HCT116 (cell line): ENCODE results near the gene LCT. TPM values are rescaled to one million over a fixed set of nuclear protein-coding genes. Genes with fewer than 3 reads are reported as not detected.

Experiments
- ATAC-seq: fragments of 200-7000 bp; cut with Tn5 transposase; 2 replicates; pipeline ENCODE4 v1.9.1; 2020; ENCODE audit warnings: mild to moderate bottlenecking, moderate library complexity
- BruUV-seq: library from RNA; stranded (reverse); fragments of 400-500 nt; replicated peaks from 2 replicates; lab custom pipeline; 2021; lab: Mats Ljungman, UMichigan
- CTCF ChIA-PET: fragments of 300-600 bp; sonication (Branson Sonifier 250); formaldehyde crosslinking; loops from one replicate; lab custom pipeline; 2021; ENCODE audit warnings: antibody characterized with exemption; lab: Charles Lee
- POLR2A ChIA-PET: fragments of 300-600, 350-600 bp; sonication (Branson Sonifier 250); formaldehyde crosslinking; loops from one replicate; lab custom pipeline; 2021; ENCODE audit warnings: antibody characterized with exemption; lab: Charles Lee
- RAD21 ChIA-PET, 2 experiments: fragments of 300-600 bp; sonication (Branson Sonifier 250); formaldehyde crosslinking; loops; one replicate each; lab custom pipeline; 2023; ENCODE audit warnings: low total read pairs in 2 of 2; ENCODE audit not compliant: uncharacterized antibody in 2 of 2, unreplicated experiment in 2 of 2, low non-redundant PET in 1 of 2; lab: Charles Lee
- DNase-seq: peaks from one replicate; pipeline ENCODE4 v3.0.0-alpha.2; 2010; ENCODE audit warnings: low read depth, low spot score
- H2AFZ ChIP-seq: fragments of 200-600 bp; shearing (Covaris generic), sonication (generic); 2 replicates; pipeline ENCODE4 v1.6.1; 2017; ENCODE audit warnings: low read depth, mixed run types, mixed read lengths, antibody characterized with exemption, low read length; ENCODE audit not compliant: poor library complexity, severe bottlenecking
- H3K27ac ChIP-seq: 2 replicates; pipeline ENCODE4 v1.5.1; 2012; ENCODE audit warnings: low read depth, low read length
- H3K27me3 ChIP-seq: fragments of 200-600 bp; sonication (generic); 2 replicates; pipeline ENCODE4 v1.6.1; 2016; ENCODE audit warnings: mixed run types, low read length, mixed read lengths; ENCODE audit not compliant: insufficient read depth
- H3K36me3 ChIP-seq, 2 experiments: fragments of 200-500 bp in 1 of 2; fragments of 200-600 bp in 1 of 2; sonication (Bioruptor generic) in 1 of 2; sonication (generic) in 1 of 2; 2 replicates each; pipeline versions ENCODE4 v1.5.1 to v1.6.1; 2014 to 2016; ENCODE audit warnings: low read length in 2 of 2, inconsistent platforms in 1 of 2, mixed read lengths in 1 of 2, mixed run types in 1 of 2; ENCODE audit not compliant: insufficient read depth in 2 of 2, control insufficient read depth in 1 of 2
- H3K4me1 ChIP-seq, 2 experiments: fragments of 200-600 bp in 1 of 2; sonication (generic) in 1 of 2; 2 replicates each; pipeline versions ENCODE4 v1.5.1 to v1.6.1; 2012 to 2017; ENCODE audit warnings: low read length in 2 of 2, inconsistent platforms in 1 of 2, mild to moderate bottlenecking in 1 of 2, mixed read lengths in 1 of 2, mixed run types in 1 of 2, moderate library complexity in 1 of 2; ENCODE audit not compliant: insufficient read depth in 2 of 2, control insufficient read depth in 1 of 2
- H3K4me2 ChIP-seq: fragments of 200-600 bp; sonication (generic); 2 replicates; pipeline ENCODE4 v1.6.1; 2017; ENCODE audit warnings: mixed run types, low read length, mixed read lengths
- H3K4me3 ChIP-seq, 2 experiments: fragments of 200-600 bp in 1 of 2; sonication (generic) in 1 of 2; replicated peaks in 1 of 2; 2 replicates each; pipeline ENCODE4 v1.5.1; 2011 to 2016; ENCODE audit warnings: low read length in 2 of 2, control low read depth in 1 of 2, low read depth in 1 of 2, mild to moderate bottlenecking in 1 of 2, mixed read lengths in 1 of 2, mixed run types in 1 of 2
- H3K79me2 ChIP-seq: fragments of 200-600 bp; sonication (generic); 2 replicates; pipeline ENCODE4 v1.6.1; 2017; ENCODE audit warnings: mild to moderate bottlenecking, mixed run types, low read length, moderate library complexity, mixed read lengths; ENCODE audit not compliant: insufficient read depth
- H3K9ac ChIP-seq: fragments of 200-600 bp; sonication (generic); 2 replicates; pipeline ENCODE4 v1.6.1; 2016; ENCODE audit warnings: low read length, mixed read lengths
- H3K9me2 ChIP-seq: fragments of 200-600 bp; sonication (generic), shearing (Covaris generic); 2 replicates; pipeline ENCODE4 v1.6.1; 2017; ENCODE audit warnings: mixed run types, mild to moderate bottlenecking, moderate library complexity; ENCODE audit not compliant: insufficient read depth
- H3K9me3 ChIP-seq, 2 experiments: fragments of 200-500 bp in 1 of 2; fragments of 200-600 bp in 1 of 2; sonication (Bioruptor generic) in 1 of 2; sonication (generic) in 1 of 2; 2 replicates each; pipeline ENCODE4 v1.6.1; 2014 to 2017; ENCODE audit warnings: low read length in 2 of 2, mixed read lengths in 2 of 2, inconsistent platforms in 1 of 2, low read depth in 1 of 2, mild to moderate bottlenecking in 1 of 2, mixed run types in 1 of 2, moderate library complexity in 1 of 2; ENCODE audit not compliant: control insufficient read depth in 1 of 2, insufficient read depth in 1 of 2
- H4K20me1 ChIP-seq: fragments of 200-600 bp; sonication (generic), shearing (Covaris generic); 2 replicates; pipeline ENCODE4 v1.6.1; 2017; ENCODE audit warnings: mixed run types, mild to moderate bottlenecking, moderate library complexity; ENCODE audit not compliant: insufficient read depth
- ATF3 ChIP-seq: IDR thresholded peaks from 2 replicates; pipeline ENCODE4 v1.6.1; 2012
- CTCF ChIP-seq, 3 experiments: fragments of 200-600 bp in 1 of 3; sonication (generic) in 1 of 3; IDR thresholded peaks in 2 of 3; conservative IDR thresholded peaks in 1 of 3; 2 replicates each; pipeline ENCODE4 v1.5.1; 2012 to 2017; ENCODE audit warnings: low read depth in 2 of 3, low read length in 2 of 3, antibody characterized with exemption in 1 of 3, borderline replicate concordance in 1 of 3, control low read depth in 1 of 3, mild to moderate bottlenecking in 1 of 3, mixed read lengths in 1 of 3, mixed run types in 1 of 3, moderate library complexity in 1 of 3; ENCODE audit not compliant: insufficient read depth in 1 of 3
- EGR1 ChIP-seq: IDR thresholded peaks from 2 replicates; pipeline ENCODE4 v1.6.1; 2012; ENCODE audit warnings: low read depth
- ELF1 ChIP-seq: IDR thresholded peaks from 2 replicates; pipeline ENCODE4 v1.6.1; 2012; ENCODE audit warnings: low read depth, borderline replicate concordance
- EZH2 ChIP-seq: fragments of 200-600 bp; sonication (generic); IDR thresholded peaks from 2 replicates; pipeline ENCODE4 v1.6.1; 2017; ENCODE audit warnings: antibody characterized with exemption, mixed run types
- JUND ChIP-seq: IDR thresholded peaks from 2 replicates; pipeline ENCODE4 v1.6.1; 2012
- POLR2A ChIP-seq: IDR thresholded peaks from 2 replicates; pipeline ENCODE4 v1.7.0; 2011; ENCODE audit warnings: borderline replicate concordance; ENCODE audit not compliant: insufficient read depth, insufficient read length; ENCODE audit errors: extremely low read depth
- POLR2AphosphoS5 ChIP-seq: IDR thresholded peaks from 2 replicates; pipeline ENCODE4 v1.6.1; 2011; ENCODE audit warnings: mild to moderate bottlenecking, low read depth, low read length, moderate library complexity
- RAD21 ChIP-seq: IDR thresholded peaks from 2 replicates; pipeline ENCODE4 v1.6.1; 2012; ENCODE audit warnings: low read depth, mild to moderate bottlenecking
- REST ChIP-seq: IDR thresholded peaks from 2 replicates; pipeline ENCODE4 v1.6.1; 2012; ENCODE audit warnings: low read depth
- SIN3A ChIP-seq: IDR thresholded peaks from 2 replicates; pipeline ENCODE4 v1.6.1; 2012; ENCODE audit warnings: low read depth
- ZFX ChIP-seq: fragments of 450-650 bp; IDR thresholded peaks from 2 replicates; pipeline ENCODE4 v1.6.1; 2017
- intact Hi-C: fragments of 100-400 bp; cut with micrococcal nuclease; formaldehyde crosslinking; loops from 2 replicates; pipeline ENCODE4 v1.10.0; 2022
- total RNA-seq: library from RNA; stranded (reverse); gene quantifications from one replicate; pipeline ENCODE4 v1.2.1, GENCODE V29; 2021; ENCODE audit not compliant: unreplicated experiment

Gene LCT
- total RNA-seq, 1 experiment from 2014 or later: 0.12 TPM

- ATAC-seq: no peak
- ChIA-PET RAD21 (no interaction called here), CTCF (no interaction called here), POLR2A (no interaction called here)
- no peaks in the 10 kb centered on the region for H3K9me2 ChIP-seq
- TF ChIP-seq ELF1: no peak
- no peak for TF ChIP-seq ZFX
- no peak for TF ChIP-seq EGR1
- no peak for TF ChIP-seq POLR2A
- TF ChIP-seq RAD21: no peak
- TF ChIP-seq POLR2AphosphoS5: no peak
- no peak for TF ChIP-seq CTCF (IDR thresholded peaks at IDR 0.05 in 2 of 3, conservative IDR thresholded peaks at IDR 0.05 in 1 of 3; ENCODE audit: borderline replicate concordance in 1 of 3, insufficient read depth in 1 of 3, low read depth in 2 of 3, low read length in 2 of 3)
- no peak for TF ChIP-seq REST
- no peak for TF ChIP-seq ATF3
- TF ChIP-seq EZH2: no peak
- no peak for TF ChIP-seq SIN3A
- no peak for TF ChIP-seq JUND
- no peaks in the 10 kb centered on the region; the same call in 1 of the 2 replicates for H3K79me2 ChIP-seq
- no peaks in the 10 kb centered on the region for H3K27me3 ChIP-seq
- H3K4me3 ChIP-seq: no peak overlapping the region
- intact Hi-C loops: no loop called here
- H3K36me3 ChIP-seq: peaks cover 44 to 51% of the 10 kb centered on the region in 2 experiments; a peak in 3 of 4 replicates
- H3K9ac ChIP-seq: no peak overlapping the region
- H3K9me3 ChIP-seq: no peaks in the 10 kb centered on the region
- H3K27ac ChIP-seq: no peak overlapping the region
- H3K4me1 ChIP-seq: no peaks in the 10 kb centered on the region
- no peaks in the 10 kb centered on the region for H4K20me1 ChIP-seq
- BruUV-seq: no TSS peak
- H2AFZ ChIP-seq: no peak overlapping the region
- no peak for DNase-seq
- H3K4me2 ChIP-seq: no peak overlapping the region
These were observed 9.0 kb upstream of the LCT start for GRCh38 chr2:135845997-135846396.
